GM20431 (cell line): ENCODE data around the gene S100A6.
"Not testable (repeated sequence)": the region's sequence is repeated elsewhere in the genome, so short reads cannot be mapped to it uniquely, and the experiment has no call there.

ENCODE experiments used
- in situ Hi-C: fragments of 300-500 bp; cut with MseI, MboI; formaldehyde crosslinking; loops from one replicate; pipeline ENCODE4 v1.15.0; 2020; ENCODE audit warnings: low sequenced_read_pairs; ENCODE audit not compliant: unreplicated experiment

Gene S100A6

GRCh38 chr1:153535242-153536011, at the start of gene S100A6:
Gene S100A6 (minus strand): TSS chr1:153535991. CDS start chr1:153535339, 652 bp downstream.
- in situ Hi-C loops = no loop called here

- in situ Hi-C loops = no loop called here
These were observed 49.2 kb upstream of the S100A6 start for GRCh38 chr1:153585006-153585405.

DNA sequence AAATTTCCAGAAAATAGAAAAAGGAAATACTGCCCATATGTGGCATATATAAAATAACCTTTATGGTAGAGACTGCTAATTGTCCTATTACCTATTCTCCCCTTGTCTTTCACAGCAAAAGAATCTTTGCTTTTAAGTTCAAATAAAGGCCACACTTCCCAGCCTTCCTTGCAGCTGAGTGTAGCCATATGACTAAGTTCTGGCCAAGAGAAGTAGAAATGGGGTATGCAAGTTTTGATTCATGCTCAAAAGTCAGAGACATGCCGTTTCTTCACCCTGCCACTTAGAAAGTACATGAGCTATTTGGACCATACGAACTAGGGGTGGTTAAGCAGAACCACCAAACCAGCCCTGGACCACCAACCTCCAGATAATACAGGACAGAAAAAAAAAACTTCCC, 48.2 kb upstream of the S100A6 start:
- in situ Hi-C loops = no loop called here

GRCh38 chr1:153583514-153583913, 47.7 kb upstream of the S100A6 start:
- in situ Hi-C loops = not testable (repeated sequence)

DNA sequence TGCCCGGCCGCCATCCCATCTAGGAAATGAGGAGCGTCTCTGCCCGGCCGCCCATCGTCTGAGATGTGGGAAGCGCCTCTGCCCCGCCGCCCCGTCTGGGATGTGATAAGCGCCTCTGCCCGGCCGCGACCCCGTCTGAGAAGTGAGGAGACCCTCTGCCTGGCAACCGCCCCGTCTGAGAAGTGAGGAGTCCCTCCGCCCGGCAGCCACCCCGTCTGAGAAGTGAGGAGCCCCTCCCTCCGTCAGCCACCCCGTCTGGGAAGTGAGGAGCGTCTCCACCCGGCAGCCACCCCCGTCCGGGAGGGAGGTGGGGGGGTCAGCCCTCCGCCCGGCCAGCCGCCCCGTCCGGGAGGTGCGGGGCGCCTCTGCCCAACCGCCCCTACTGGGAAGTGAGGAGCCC, 47.0 kb upstream of the S100A6 start:
- in situ Hi-C loops = not testable (repeated sequence)

DNA sequence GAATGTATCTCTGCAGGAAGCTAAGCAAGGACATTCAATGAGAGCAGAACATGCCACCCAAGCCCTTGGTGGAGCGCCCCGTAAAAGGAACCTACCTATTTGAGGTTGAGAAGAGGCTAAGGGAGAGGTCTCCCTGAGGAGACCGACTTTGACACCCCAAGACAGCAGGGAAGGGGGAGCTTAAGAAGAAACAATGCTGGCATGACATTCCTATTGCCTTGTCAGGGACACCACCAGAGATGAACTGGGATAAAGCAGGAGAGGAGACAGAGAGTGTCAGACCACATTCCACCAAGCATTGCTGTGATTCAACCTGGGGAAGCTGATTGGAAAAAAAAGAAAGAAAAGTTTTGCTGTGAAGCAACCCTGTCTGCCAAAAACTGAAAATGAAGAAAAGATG, 43.1 kb upstream of the S100A6 start:
- in situ Hi-C loops = no loop called here

GRCh38 chr1:153578490-153578889, 42.7 kb upstream of the S100A6 start:
- in situ Hi-C loops = no loop called here

GRCh38 chr1:153577624-153578051, 41.8 kb upstream of the S100A6 start:
- in situ Hi-C loops = no loop called here

- in situ Hi-C loops = no loop called here
These were observed 41.3 kb upstream of the S100A6 start for GRCh38 chr1:153577138-153577537.

GRCh38 chr1:153575497-153575896, 39.7 kb upstream of the S100A6 start:
- in situ Hi-C loops = not testable (repeated sequence)

DNA sequence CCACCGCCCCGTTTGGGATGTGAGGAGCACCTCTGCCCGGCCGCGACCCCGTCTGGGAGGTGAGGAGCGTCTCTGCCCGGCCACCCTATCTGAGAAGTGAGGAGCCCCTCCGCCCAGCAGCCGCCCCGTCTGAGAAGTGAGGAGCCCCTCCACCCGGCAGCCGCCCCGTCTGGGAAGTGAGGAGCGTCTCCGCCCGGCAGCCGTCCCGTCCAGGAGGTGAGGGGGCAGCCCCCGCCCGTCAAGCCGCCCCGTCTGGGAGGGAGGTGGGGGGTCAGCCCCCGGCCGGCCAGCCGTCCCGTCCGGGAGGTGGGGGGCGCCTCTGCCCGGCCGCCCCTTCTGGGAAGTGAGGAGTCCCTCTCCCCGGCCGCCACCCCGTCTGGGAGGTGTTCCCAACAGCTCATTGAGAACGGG, 39.3 kb upstream of the S100A6 start:
- in situ Hi-C loops = not testable (repeated sequence)

DNA sequence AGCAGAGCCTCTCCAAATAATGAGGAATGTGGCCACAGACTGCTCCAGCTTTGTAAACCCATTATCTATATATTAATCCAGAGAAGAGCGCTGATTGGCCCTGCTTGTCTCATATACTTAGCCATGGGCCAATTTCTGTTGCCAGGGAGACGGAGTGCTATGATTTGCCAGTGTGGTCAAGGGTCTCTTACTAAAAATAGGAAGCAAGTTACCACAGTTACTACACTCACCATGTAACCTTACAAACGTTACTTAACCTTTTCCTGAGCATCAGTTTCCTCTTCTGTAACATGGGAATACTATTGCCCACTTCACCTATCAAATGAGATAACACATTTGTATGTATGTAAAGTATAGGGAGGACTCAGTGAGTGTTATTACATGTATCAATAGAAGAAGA, 37.6 kb upstream of the S100A6 start:
- in situ Hi-C loops = no loop called here

DNA sequence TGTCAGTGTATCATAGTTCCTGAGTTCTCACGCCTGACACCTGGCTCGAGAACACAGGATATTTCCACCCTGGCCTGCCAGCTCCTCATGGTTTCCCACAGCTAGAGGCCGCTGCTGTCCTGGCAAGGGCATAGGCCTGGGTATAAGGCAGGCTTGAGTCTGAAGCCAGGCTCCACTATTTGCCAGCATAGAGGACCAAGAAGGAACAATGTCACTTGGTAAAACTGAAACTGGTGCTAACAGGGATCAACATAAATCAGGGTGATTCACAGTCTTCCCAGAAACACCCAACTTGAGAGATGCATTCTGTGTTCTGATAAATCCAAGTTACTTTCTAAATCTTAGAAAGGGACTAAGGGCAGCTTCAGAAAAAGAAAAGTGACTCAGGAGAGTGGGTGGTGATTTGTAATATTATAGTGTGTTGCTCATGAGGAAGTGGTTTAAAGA, 36.8 kb upstream of the S100A6 start:
- in situ Hi-C loops = no loop called here

DNA sequence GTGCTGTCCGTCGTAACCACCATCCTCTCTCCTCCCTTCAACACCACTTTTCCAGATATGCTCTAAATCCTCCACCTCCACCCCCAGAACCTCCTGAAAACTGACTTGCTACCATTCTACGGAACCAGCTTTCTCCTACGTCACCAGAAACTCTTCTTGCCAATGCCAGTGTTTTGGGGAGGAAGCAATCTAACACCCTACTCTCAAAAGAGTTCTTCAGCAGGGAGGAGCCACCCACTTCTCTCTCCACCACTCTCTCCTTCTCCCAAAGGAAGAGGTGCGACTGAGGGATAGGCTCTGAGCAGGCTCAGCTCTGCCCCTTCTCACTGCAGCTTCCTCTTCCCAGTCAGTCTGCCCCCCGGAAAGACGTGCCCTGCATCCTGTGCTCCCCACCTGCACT, 35.9 kb upstream of the S100A6 start:
- in situ Hi-C loops = no loop called here

GRCh38 chr1:153570874-153571273, 35.1 kb upstream of the S100A6 start:
- in situ Hi-C loops = no loop called here

- in situ Hi-C loops = loop anchor here (5.0 kb wide), 1 partner anchor 57 kb away; no protein-coding TSS in a partner anchor
These were observed 33.7 kb upstream of the S100A6 start for GRCh38 chr1:153569465-153569864.

- in situ Hi-C loops = loop anchor here (5.0 kb wide), 1 partner anchor 56 kb away; no protein-coding TSS in a partner anchor
These were observed 32.7 kb upstream of the S100A6 start for GRCh38 chr1:153568367-153569099.

DNA sequence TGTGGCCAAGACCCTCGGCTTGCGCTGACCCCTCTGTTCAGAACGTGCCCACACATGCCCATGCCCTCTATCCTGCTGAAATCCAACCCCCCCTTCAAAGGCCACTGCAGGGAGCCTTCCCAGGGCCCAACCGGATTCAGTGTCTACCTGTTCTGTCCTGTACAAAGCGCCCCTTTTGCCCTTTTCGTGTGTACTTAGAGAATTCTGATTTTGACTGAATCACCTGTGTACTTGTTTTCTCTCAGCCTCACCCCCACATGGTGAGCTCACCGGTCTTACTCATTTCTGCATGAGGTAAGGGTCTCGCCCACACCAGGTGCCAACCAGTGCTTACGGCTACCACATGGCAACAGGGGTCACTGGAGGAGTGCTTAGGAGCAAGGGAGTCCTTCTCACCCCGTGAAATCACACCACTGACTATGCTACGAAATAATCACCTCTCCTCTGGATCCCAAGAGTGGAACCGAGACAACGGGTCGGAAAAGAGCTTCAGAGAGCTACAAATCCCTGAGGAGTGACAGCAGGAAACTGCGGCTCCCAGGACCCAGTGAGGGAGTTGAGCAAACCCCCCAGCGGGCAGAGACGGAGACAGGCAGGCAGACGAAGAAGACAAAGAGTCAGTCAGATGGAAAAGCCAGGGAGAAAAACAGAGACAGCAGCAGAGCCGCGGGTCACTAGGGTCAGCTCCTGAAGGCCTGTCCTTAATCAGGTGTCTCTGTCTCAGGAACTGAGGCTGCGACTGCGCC, 32.0 kb upstream of the S100A6 start:
- in situ Hi-C loops = loop anchor here (5.0 kb wide), 1 partner anchor 55 kb away; no protein-coding TSS in a partner anchor

GRCh38 chr1:153566414-153567371, 30.9 kb upstream of the S100A6 start:
- in situ Hi-C loops = loop anchor here (5.0 kb wide), 1 partner anchor 54 kb away; no protein-coding TSS in a partner anchor
